Ovary (tissue), 9 donors: Measurements from ENCODE around the gene GPC6. TPM values are rescaled to one million over a fixed set of nuclear protein-coding genes. Genes with fewer than 3 reads are reported as not detected.

Experiments
- DNase-seq, 5 donors: peaks; one replicate each; pipeline ENCODE4 v3.0.0-alpha.2; 2019 to 2020
- H3K27ac ChIP-seq, 2 donors: fragments of 200-600 bp; one replicate each; pipeline versions ENCODE4 v1.5.1 to v1.8.0; 2019 to 2022
- H3K27me3 ChIP-seq: fragments of 200-600 bp; one replicate; pipeline ENCODE4 v1.8.0; 2022
- H3K36me3 ChIP-seq: fragments of 200-600 bp; sonication (generic); one replicate; pipeline ENCODE4 v1.5.1; 2019
- H3K4me1 ChIP-seq: one replicate; pipeline ENCODE4 v1.8.1; 2013; ENCODE audit warnings: mild to moderate bottlenecking, moderate library complexity; ENCODE audit not compliant: insufficient read depth
- H3K4me3 ChIP-seq: fragments of 200-600 bp; sonication (generic); one replicate; pipeline ENCODE4 v1.5.1; 2017
- H3K9me3 ChIP-seq, 2 donors: fragments of 200-600 bp in 1 of 2; sonication (generic) in 1 of 2; one replicate each; pipeline versions ENCODE4 v1.5.1 to v1.8.1; 2013 to 2019; ENCODE audit warnings: mild to moderate bottlenecking in 1 of 2, moderate library complexity in 1 of 2
- EP300 ChIP-seq: sonication (generic); formaldehyde crosslinking; IDR thresholded peaks from one replicate; pipeline ENCODE4 v1.6.1; 2017; ENCODE audit warnings: antibody characterized with exemption
- POLR2A ChIP-seq: fragments of 450-650 bp; IDR thresholded peaks from one replicate; pipeline ENCODE4 v1.6.1; 2017; ENCODE audit warnings: antibody characterized with exemption, mild to moderate bottlenecking, moderate library complexity
- WGBS, 3 donors: extraction: QIAGEN DNeasy Blood & Tissue Kit in 1 of 3; methylation state at CpG; one replicate each; pipeline versions ENCODE4 v1.1.5 to v1.1.7; 2013 to 2017; 5-methylcytosine and 5-hydroxymethylcytosine counted together
- intact Hi-C, 4 donors: fragments of 100-400 bp; cut with DNase I; formaldehyde crosslinking; loops; one replicate each; pipeline versions ENCODE4 v1.11.0 to v1.15.1; 2022 to 2023
- polyA plus RNA-seq, 2 donors: library from polyadenylated mRNA; stranded (reverse); fragments of 200-250 nt in 1 of 2; fragments of 350-450 nt in 1 of 2; fragmentation: Illumina TruSeq in 1 of 2; extraction: RNeasy Lipid Tissue Mini Kit (QIAGEN cat#74804) in 1 of 2; gene quantifications; one replicate each; pipeline ENCODE4 v1.2.3, GENCODE V29; 2013 to 2014
- total RNA-seq, 7 donors: library from RNA; depleted of rRNA in 2 of 7; stranded (reverse); fragments of >200 nt in 2 of 7; fragmentation: NEBNext Ultra II Directional in 3 of 7; extraction: Animal tissue kit (Norgen Biotek cat#: 25700) in 3 of 7; gene quantifications; one replicate each; pipeline versions ENCODE4 v1.1.0 to v1.2.4, GENCODE V29; 2016 to 2023
- TF ChIP-seq, protein P1 (sequence below), 3 donors: fragments of 450-650 bp in 2 of 3; fragments of 200-600 bp in 1 of 3; IDR thresholded peaks; one replicate each; pipeline versions ENCODE4 v1.5.1 to v1.8.0; 2016 to 2022; ENCODE audit warnings: antibody characterized with exemption in 3 of 3, mild to moderate bottlenecking in 1 of 3
- donor health status: DM: no; HTN: no; CAD: no; lungs with moderate emphysema.
- donor health status: DM: no; HTN: no; CAD: no.
- donor health status: Bipolar disorder and iron deficiency.
- donor health status: DM: yes; HTN: yes; CAD: no.
- donor health status: DM: no; HTN: no; CAD: no.
- donor health status: DM: yes; HTN: yes; CAD: no.

GPC6 gene
- total and polyA plus RNA-seq, 9 donors, result 4.3 to 22.3 (median 17.9) TPM

DNA sequence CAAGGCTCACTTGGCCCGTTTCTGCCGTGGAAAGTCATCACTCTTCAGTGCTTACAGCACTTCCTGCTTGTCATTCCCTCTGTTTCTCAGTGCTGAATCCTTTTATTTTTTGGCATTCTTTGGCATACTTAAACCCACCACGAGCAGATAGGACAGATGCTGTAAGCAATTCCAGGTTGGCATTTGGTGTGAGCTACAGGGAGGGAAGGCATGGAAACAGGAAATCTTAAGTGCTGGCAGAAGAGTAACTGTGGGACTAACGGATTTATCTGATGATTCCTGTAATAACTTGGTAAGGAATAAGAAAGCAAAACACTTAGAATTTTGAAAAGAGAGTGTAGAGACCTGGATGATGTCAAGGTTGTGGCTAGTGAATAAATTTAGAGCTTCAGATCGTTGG lies 273.4 kb downstream of the GPC6 start:
- H3K9me3 ChIP-seq, result no peaks in the 10 kb centered on the region

GRCh38 chr13:93502071-93502470 lies 275.5 kb downstream of the GPC6 start:
- H3K9me3 ChIP-seq, result no peaks in the 10 kb centered on the region
- H3K36me3 ChIP-seq, result no peaks in the 10 kb centered on the region
- no peak overlapping the region for H3K4me3 ChIP-seq
- H3K27me3 ChIP-seq, result no peaks in the 10 kb centered on the region
- 92 to 94% (median 93%) methylated on average over 1 of the region's 1 CpG for WGBS, 3 donors
- TF ChIP-seq POLR2A (no peak), EP300 (no peak)
- TF ChIP-seq, protein P1, sequence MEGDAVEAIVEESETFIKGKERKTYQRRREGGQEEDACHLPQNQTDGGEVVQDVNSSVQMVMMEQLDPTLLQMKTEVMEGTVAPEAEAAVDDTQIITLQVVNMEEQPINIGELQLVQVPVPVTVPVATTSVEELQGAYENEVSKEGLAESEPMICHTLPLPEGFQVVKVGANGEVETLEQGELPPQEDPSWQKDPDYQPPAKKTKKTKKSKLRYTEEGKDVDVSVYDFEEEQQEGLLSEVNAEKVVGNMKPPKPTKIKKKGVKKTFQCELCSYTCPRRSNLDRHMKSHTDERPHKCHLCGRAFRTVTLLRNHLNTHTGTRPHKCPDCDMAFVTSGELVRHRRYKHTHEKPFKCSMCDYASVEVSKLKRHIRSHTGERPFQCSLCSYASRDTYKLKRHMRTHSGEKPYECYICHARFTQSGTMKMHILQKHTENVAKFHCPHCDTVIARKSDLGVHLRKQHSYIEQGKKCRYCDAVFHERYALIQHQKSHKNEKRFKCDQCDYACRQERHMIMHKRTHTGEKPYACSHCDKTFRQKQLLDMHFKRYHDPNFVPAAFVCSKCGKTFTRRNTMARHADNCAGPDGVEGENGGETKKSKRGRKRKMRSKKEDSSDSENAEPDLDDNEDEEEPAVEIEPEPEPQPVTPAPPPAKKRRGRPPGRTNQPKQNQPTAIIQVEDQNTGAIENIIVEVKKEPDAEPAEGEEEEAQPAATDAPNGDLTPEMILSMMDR (IDR thresholded peaks at IDR 0.05), result no peak
- no peak overlapping the region for H3K27ac ChIP-seq
- intact Hi-C loops, result no loop called here
- DNase-seq, result no peak
- peaks cover 5% of the 10 kb centered on the region for H3K4me1 ChIP-seq

More for the DNA sequence above, 273.4 kb downstream of the GPC6 start:
- Histone ChIP-seq H3K36me3 (no peaks in the 10 kb centered on the region), H3K27ac (no peak overlapping the region), H3K27me3 (no peaks in the 10 kb centered on the region), H3K4me1 (peaks cover 3% of the 10 kb centered on the region), H3K4me3 (no peak overlapping the region)
- TF ChIP-seq, protein P1 (IDR thresholded peaks at IDR 0.05), result no peak
- TF ChIP-seq EP300 (no peak), POLR2A (no peak)
- 16 to 32% (median 22%) methylated on average over 5 of the region's 5 CpGs for WGBS, 3 donors
- intact Hi-C loops, result no loop called here
- DNase-seq, result no peak

DNA sequence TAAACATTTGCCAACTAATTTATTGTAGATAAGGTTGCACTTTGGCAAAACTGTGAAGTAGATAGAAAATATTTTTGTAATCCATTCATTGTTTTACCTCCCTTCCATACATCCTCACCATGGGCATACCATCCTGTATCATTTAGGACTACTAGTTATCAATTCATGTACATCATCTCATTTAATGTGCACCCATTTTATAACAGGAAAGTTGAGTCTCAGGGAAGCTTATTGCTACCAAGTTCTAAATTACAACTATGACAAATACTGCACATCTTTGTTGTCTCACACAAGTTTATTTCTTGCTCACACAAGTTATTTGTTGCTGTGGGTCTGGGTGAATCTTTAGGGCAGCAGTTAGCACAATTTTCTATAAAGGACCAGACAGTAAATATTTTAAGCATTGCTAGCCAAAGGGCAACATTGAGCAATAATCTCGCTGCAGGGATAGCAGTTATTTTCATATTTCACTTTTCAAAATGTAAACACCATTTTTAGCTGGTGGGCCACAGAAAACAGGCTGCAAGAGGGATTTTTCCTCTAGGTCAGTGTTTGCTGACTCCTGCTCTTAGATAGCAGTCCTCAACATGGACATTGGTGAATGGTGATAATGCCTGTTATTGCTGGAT lies 276.5 kb downstream of the GPC6 start:
- peaks cover 5% of the 10 kb centered on the region for H3K4me1 ChIP-seq
- H3K36me3 ChIP-seq, result no peaks in the 10 kb centered on the region
- H3K9me3 ChIP-seq, result no peaks in the 10 kb centered on the region
- TF ChIP-seq EP300 (no peak), POLR2A (no peak)
- TF ChIP-seq, protein P1 (IDR thresholded peaks at IDR 0.05), result no peak
- intact Hi-C loops, result no loop called here
- no peak for DNase-seq
- H3K27ac ChIP-seq, result no peak overlapping the region
- 3 to 40% (median 9%) methylated on average over 1 of the region's 1 CpG for WGBS, 3 donors
- no peaks in the 10 kb centered on the region for H3K27me3 ChIP-seq
- no peak overlapping the region for H3K4me3 ChIP-seq

DNA sequence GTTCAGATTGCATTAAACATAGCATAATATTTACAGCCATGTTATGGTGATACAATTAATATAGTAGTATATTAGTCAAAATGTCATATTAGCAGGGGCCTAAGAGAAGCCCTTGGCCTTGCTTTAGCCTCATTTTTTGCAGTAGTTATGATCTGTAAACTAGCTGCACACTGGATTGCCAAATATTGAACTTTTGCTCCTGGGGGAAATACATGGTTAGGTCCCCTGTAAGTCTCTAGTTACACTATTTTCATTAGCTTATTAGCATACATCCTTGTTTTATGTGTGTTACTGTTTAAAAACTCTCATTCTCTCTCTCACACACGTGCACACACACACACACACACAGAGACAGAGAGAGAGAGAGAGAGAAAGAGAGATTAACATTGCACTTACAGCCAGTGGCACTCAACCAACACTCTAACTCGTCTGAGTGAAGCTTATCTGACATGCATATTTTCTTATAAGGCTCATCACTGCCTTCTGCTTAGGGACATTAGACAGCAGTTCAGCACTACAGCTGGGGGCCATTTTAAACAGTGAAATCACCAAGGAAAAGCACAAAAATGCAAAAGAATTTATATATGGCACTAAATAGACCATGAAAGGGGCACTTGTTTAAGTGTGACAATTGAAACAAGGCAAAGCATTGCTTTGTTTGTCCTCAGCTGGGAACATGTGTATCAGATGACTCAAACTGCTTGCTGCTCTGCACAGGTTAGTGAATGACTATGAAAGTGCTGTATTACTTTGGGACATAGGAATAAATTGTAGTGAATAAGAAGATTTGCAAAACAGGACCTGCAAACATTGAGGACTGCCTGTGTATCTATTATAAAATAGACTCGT lies 278.7 kb downstream of the GPC6 start:
- no peak for DNase-seq

More for the DNA sequence above, 278.7 kb downstream of the GPC6 start:
- intact Hi-C loops, result no loop called here
- Histone ChIP-seq H3K27ac (no peak overlapping the region), H3K36me3 (no peaks in the 10 kb centered on the region), H3K27me3 (no peaks in the 10 kb centered on the region), H3K9me3 (no peaks in the 10 kb centered on the region), H3K4me1 (peaks cover 5% of the 10 kb centered on the region), H3K4me3 (no peak overlapping the region)
- whole genome bisulfite sequencing, 3 donors, result 13 to 46% (median 30%) methylated on average over 3 of the region's 3 CpGs
- TF ChIP-seq POLR2A (no peak), EP300 (no peak)
- TF ChIP-seq, protein P1 (IDR thresholded peaks at IDR 0.05), result no peak
